PC-9 (cell line): ENCODE data around the gene ZNF408. TPM values are rescaled to one million over a fixed set of nuclear protein-coding genes. Genes with fewer than 3 reads are reported as not detected.

Experiments
- BruUV-seq: library from RNA; stranded (reverse); fragments of 400-500 nt; replicated peaks from 2 replicates; lab custom pipeline; 2021; lab: Mats Ljungman, UMichigan
- CTCF ChIA-PET: fragments of 300-600 bp; sonication (Branson Sonifier 250); formaldehyde crosslinking; loops from one replicate; lab custom pipeline; 2022; ENCODE audit warnings: antibody characterized with exemption; lab: Charles Lee
- POLR2A ChIA-PET: fragments of 300-600 bp; sonication (Branson Sonifier 250); formaldehyde crosslinking; loops from one replicate; lab custom pipeline; 2022; ENCODE audit warnings: antibody characterized with exemption; ENCODE audit not compliant: unreplicated experiment; lab: Charles Lee
- DNase-seq, 2 experiments: peaks; one replicate each; pipeline versions ENCODE4 v3.0.0 to v3.0.0-alpha.2; 2015 to 2022; ENCODE audit warnings: mixed read lengths in 1 of 2
- H2AFZ ChIP-seq: fragments of 200-600 bp; sonication (generic); 2 replicates; pipeline ENCODE4 v1.8.1; 2017; ENCODE audit warnings: antibody characterized with exemption
- H3F3A ChIP-seq: fragments of 200-600 bp; sonication (generic); 2 replicates; pipeline ENCODE4 v1.8.1; 2017; ENCODE audit warnings: antibody characterized with exemption, mild to moderate bottlenecking, low read depth; ENCODE audit not compliant: insufficient read depth
- H3K27ac ChIP-seq: fragments of 200-600 bp; sonication (generic); 2 replicates; pipeline ENCODE4 v1.6.1; 2016; ENCODE audit warnings: mixed run types
- H3K27me3 ChIP-seq: fragments of 200-600 bp; sonication (generic); 2 replicates; pipeline ENCODE4 v1.6.1; 2016; ENCODE audit warnings: low read depth, mixed run types; ENCODE audit not compliant: insufficient read depth
- H3K36me3 ChIP-seq: fragments of 200-600 bp; sonication (generic); 2 replicates; pipeline ENCODE4 v1.6.1; 2016; ENCODE audit warnings: low read depth, mixed run types
- H3K4me1 ChIP-seq: fragments of 200-600 bp; sonication (generic); replicated peaks from 2 replicates; pipeline ENCODE4 v1.6.1; 2016; ENCODE audit warnings: mixed run types; ENCODE audit not compliant: insufficient read depth
- H3K4me2 ChIP-seq: fragments of 200-600 bp; sonication (generic); 2 replicates; pipeline ENCODE4 v1.6.1; 2017; ENCODE audit warnings: mixed run types
- H3K4me3 ChIP-seq: fragments of 200-600 bp; sonication (generic); 2 replicates; pipeline ENCODE4 v1.6.1; 2016; ENCODE audit warnings: mixed run types
- H3K79me2 ChIP-seq: fragments of 200-600 bp; sonication (generic); 2 replicates; pipeline ENCODE4 v1.6.1; 2017; ENCODE audit warnings: low read depth, mixed run types
- H3K9me2 ChIP-seq: fragments of 200-600 bp; sonication (generic); 2 replicates; pipeline ENCODE4 v1.8.1; 2017; ENCODE audit warnings: mild to moderate bottlenecking; ENCODE audit not compliant: insufficient read depth
- H3K9me3 ChIP-seq: fragments of 200-600 bp; sonication (generic); 2 replicates; pipeline ENCODE4 v1.8.1; 2016; ENCODE audit warnings: low read depth; ENCODE audit not compliant: insufficient read depth
- H4K20me1 ChIP-seq: fragments of 200-600 bp; sonication (generic); 2 replicates; pipeline ENCODE4 v1.8.1; 2017; ENCODE audit not compliant: insufficient read depth
- CTCF ChIP-seq: fragments of 200-600 bp; sonication (generic); conservative IDR thresholded peaks from 2 replicates; pipeline ENCODE4 v1.6.1; 2017; ENCODE audit warnings: mixed run types, antibody characterized with exemption, mild to moderate bottlenecking, moderate library complexity
- EZH2 ChIP-seq: fragments of 200-600 bp; sonication (generic); IDR thresholded peaks from 2 replicates; pipeline ENCODE4 v1.8.0; 2017; ENCODE audit warnings: antibody characterized with exemption, low read depth
- intact Hi-C: fragments of 100-400 bp; cut with micrococcal nuclease; formaldehyde crosslinking; loops from one replicate; pipeline ENCODE4 v1.10.0; 2022; ENCODE audit not compliant: unreplicated experiment
- total RNA-seq: library from RNA; stranded (reverse); gene quantifications from 2 replicates; pipeline ENCODE4 v1.2.3, GENCODE V29; 2021

Gene ZNF408
- total RNA-seq, 1 experiment from 2014 or later = 13.8 TPM

- Histone ChIP-seq H3K4me2 (no peak overlapping the region), H3K27me3 (no peaks in the 10 kb centered on the region), H3K9me3 (no peaks in the 10 kb centered on the region), H2AFZ (no peak overlapping the region), H3K36me3 (peaks cover 3% of the 10 kb centered on the region; the same call in 1 of the 2 replicates), H3K9me2 (no peaks in the 10 kb centered on the region), H3F3A (peaks cover 32% of the 10 kb centered on the region; the same call in 1 of the 2 replicates), H4K20me1 (peaks cover 13% of the 10 kb centered on the region; the same call in 1 of the 2 replicates), H3K27ac (no peak overlapping the region), H3K4me3 (no peak overlapping the region), H3K79me2 (no peaks in the 10 kb centered on the region), H3K4me1 (0 out of 2 replicates have a peak, but pooled peaks cover 5% of the 10 kb centered on the region)
- CTCF ChIA-PET = no interaction called here
- no peak for DNase-seq
- no TSS peak for BruUV-seq
- TF ChIP-seq CTCF (no peak), EZH2 (no peak)
- POLR2A ChIA-PET = interaction anchor here (0.6 kb wide), 2 partner anchors 63 to 285 kb away, joined by 3 read pairs; no protein-coding TSS in a partner anchor
- intact Hi-C loops = no loop called here
These were observed 22.1 kb upstream of the ZNF408 start for GRCh38 chr11:46678741-46679130.

GRCh38 chr11:46679241-46680163 lies 21.3 kb upstream of the ZNF408 start:
- H2AFZ ChIP-seq = no peak overlapping the region
- POLR2A ChIA-PET = no interaction called here
- no peak for TF ChIP-seq CTCF
- TF ChIP-seq EZH2 = no peak
- no peaks in the 10 kb centered on the region for H3K79me2 ChIP-seq
- H3K27me3 ChIP-seq = no peaks in the 10 kb centered on the region
- no peak for DNase-seq
- peaks cover 3% of the 10 kb centered on the region; the same call in 1 of the 2 replicates for H3K36me3 ChIP-seq
- CTCF ChIA-PET = no interaction called here
- peaks cover 30% of the 10 kb centered on the region; the same call in 1 of the 2 replicates for H3F3A ChIP-seq
- peaks cover 19% of the 10 kb centered on the region; the same call in 1 of the 2 replicates for H4K20me1 ChIP-seq
- no peak overlapping the region for H3K4me2 ChIP-seq
- 0 out of 2 replicates have a peak, but pooled peaks cover 5% of the 10 kb centered on the region for H3K4me1 ChIP-seq
- no peaks in the 10 kb centered on the region for H3K9me3 ChIP-seq
- BruUV-seq = no TSS peak
- intact Hi-C loops = no loop called here
- H3K9me2 ChIP-seq = no peaks in the 10 kb centered on the region
- H3K27ac ChIP-seq = no peak overlapping the region
- H3K4me3 ChIP-seq = no peak overlapping the region

GRCh38 chr11:46680164-46680760 lies 20.6 kb upstream of the ZNF408 start:
- TF ChIP-seq CTCF (no peak), EZH2 (no peak)
- 0 out of 2 replicates have a peak, but pooled peaks cover 5% of the 10 kb centered on the region for H3K4me1 ChIP-seq
- no peaks in the 10 kb centered on the region for H3K9me3 ChIP-seq
- H4K20me1 ChIP-seq = peaks cover 19% of the 10 kb centered on the region; the same call in 1 of the 2 replicates
- BruUV-seq = no TSS peak
- ChIA-PET POLR2A (no interaction called here), CTCF (no interaction called here)
- H2AFZ ChIP-seq = no peak overlapping the region
- no peaks in the 10 kb centered on the region for H3K27me3 ChIP-seq
- H3K4me2 ChIP-seq = no peak overlapping the region
- H3K4me3 ChIP-seq = no peak overlapping the region
- DNase-seq = no peak
- peaks cover 3% of the 10 kb centered on the region; the same call in 1 of the 2 replicates for H3K36me3 ChIP-seq
- intact Hi-C loops = no loop called here
- no peak overlapping the region for H3K27ac ChIP-seq
- H3F3A ChIP-seq = peaks cover 23% of the 10 kb centered on the region; the same call in 1 of the 2 replicates
- no peaks in the 10 kb centered on the region for H3K9me2 ChIP-seq
- no peaks in the 10 kb centered on the region for H3K79me2 ChIP-seq
